ENCODE measurements around the gene WIPI1. TPM values are rescaled to one million over a fixed set of nuclear protein-coding genes. Genes with fewer than 3 reads are reported as not detected.

WIPI1 gene
- total and polyA plus RNA-seq, 9 of the 15 experiments (the other 6 are each of a cell fraction or from before 2014, with no cell fraction given), result 3.7 to 23.5 (median 11.8) TPM

DNA sequence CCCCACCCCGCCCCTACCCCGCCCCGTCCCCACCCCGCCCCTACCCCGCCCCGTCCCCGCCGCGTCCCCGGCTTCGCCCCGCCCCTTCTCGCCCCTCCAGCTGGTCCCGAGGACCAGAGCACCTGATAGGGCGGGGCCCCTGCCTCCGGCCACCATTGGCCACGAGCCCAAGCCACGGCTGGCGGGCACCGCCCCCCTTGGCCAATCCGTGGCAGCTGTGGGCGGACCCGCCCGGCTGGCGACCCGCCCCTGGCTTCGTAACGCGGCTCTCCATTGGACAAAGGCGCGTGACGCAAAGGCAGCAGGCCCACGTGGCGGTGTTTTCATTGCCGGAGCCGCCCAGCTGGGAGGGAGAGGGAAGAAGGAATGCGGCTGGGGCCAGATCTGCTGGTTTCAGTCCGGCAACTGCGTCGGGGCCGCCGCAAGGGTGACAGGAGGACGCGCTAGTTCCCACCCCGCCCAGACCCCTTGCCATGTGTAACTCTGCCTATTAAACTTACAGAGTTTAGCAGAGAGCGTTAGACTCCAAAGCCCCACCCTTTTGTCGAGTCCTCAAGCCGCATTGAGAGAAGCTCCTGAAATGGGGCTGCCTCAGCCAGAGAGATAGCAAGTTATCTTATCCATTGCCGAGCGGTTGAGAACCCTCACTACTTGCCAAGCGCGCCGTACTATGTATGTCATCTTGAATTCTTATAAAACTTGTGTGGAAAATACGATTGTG is 403 bp upstream of the WIPI1 start (continued):
- TF ChIP-seq, protein P1, sequence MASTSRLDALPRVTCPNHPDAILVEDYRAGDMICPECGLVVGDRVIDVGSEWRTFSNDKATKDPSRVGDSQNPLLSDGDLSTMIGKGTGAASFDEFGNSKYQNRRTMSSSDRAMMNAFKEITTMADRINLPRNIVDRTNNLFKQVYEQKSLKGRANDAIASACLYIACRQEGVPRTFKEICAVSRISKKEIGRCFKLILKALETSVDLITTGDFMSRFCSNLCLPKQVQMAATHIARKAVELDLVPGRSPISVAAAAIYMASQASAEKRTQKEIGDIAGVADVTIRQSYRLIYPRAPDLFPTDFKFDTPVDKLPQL (IDR thresholded peaks at IDR 0.05; ENCODE audit: extremely low read depth, insufficient read length), result no peak
- TF ChIP-seq, protein P2, sequence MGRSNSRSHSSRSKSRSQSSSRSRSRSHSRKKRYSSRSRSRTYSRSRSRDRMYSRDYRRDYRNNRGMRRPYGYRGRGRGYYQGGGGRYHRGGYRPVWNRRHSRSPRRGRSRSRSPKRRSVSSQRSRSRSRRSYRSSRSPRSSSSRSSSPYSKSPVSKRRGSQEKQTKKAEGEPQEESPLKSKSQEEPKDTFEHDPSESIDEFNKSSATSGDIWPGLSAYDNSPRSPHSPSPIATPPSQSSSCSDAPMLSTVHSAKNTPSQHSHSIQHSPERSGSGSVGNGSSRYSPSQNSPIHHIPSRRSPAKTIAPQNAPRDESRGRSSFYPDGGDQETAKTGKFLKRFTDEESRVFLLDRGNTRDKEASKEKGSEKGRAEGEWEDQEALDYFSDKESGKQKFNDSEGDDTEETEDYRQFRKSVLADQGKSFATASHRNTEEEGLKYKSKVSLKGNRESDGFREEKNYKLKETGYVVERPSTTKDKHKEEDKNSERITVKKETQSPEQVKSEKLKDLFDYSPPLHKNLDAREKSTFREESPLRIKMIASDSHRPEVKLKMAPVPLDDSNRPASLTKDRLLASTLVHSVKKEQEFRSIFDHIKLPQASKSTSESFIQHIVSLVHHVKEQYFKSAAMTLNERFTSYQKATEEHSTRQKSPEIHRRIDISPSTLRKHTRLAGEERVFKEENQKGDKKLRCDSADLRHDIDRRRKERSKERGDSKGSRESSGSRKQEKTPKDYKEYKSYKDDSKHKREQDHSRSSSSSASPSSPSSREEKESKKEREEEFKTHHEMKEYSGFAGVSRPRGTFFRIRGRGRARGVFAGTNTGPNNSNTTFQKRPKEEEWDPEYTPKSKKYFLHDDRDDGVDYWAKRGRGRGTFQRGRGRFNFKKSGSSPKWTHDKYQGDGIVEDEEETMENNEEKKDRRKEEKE (IDR thresholded peaks at IDR 0.05; ENCODE audit: borderline replicate concordance in 1 of 2, control insufficient read depth in 1 of 2, low read depth in 2 of 2, low read length in 1 of 2), result no peak
- TF ChIP-seq GABPA (tag; conservative IDR thresholded peaks at IDR 0.05; ENCODE audit: low read depth) (no peak), FOXK1 (CRISPR knock-in tag; IDR thresholded peaks at IDR 0.05; ENCODE audit: borderline replicate concordance) (peak; percentile 73; the same call in 1 of the 2 replicates), CBFA2T3 (IDR thresholded peaks at IDR 0.05) (no peak), BHLHE40 (IDR thresholded peaks at IDR 0.05; ENCODE audit: low read length) (no peak; the same call in 1 of the 2 replicates), ZNF384 (IDR thresholded peaks at IDR 0.05; ENCODE audit: low read depth, low read length) (no peak), ZBTB17 (CRISPR knock-in tag; IDR thresholded peaks at IDR 0.05) (no peak), KAT8 (IDR thresholded peaks at IDR 0.05; ENCODE audit: low read depth) (no peak), MAFF (IDR thresholded peaks at IDR 0.05; ENCODE audit: low read length) (no peak), ASH1L (IDR thresholded peaks at IDR 0.05; ENCODE audit: borderline replicate concordance, low read depth, partially characterized antibody) (peak; percentile 38), HNRNPLL (IDR thresholded peaks at IDR 0.05; ENCODE audit: low read depth, low read length, poor library complexity, severe bottlenecking) (peak; percentile 89)
- TF ChIP-seq, protein P3, sequence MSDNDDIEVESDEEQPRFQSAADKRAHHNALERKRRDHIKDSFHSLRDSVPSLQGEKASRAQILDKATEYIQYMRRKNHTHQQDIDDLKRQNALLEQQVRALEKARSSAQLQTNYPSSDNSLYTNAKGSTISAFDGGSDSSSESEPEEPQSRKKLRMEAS (CRISPR knock-in tag; IDR thresholded peaks at IDR 0.05), result peak; percentile 97
- TF ChIP-seq, protein P4, sequence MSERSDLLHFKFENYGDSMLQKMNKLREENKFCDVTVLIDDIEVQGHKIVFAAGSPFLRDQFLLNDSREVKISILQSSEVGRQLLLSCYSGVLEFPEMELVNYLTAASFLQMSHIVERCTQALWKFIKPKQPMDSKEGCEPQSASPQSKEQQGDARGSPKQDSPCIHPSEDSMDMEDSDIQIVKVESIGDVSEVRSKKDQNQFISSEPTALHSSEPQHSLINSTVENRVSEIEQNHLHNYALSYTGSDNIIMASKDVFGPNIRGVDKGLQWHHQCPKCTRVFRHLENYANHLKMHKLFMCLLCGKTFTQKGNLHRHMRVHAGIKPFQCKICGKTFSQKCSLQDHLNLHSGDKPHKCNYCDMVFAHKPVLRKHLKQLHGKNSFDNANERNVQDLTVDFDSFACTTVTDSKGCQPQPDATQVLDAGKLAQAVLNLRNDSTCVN (CRISPR knock-in tag; IDR thresholded peaks at IDR 0.05), result no peak
- TF ChIP-seq, protein P5, sequence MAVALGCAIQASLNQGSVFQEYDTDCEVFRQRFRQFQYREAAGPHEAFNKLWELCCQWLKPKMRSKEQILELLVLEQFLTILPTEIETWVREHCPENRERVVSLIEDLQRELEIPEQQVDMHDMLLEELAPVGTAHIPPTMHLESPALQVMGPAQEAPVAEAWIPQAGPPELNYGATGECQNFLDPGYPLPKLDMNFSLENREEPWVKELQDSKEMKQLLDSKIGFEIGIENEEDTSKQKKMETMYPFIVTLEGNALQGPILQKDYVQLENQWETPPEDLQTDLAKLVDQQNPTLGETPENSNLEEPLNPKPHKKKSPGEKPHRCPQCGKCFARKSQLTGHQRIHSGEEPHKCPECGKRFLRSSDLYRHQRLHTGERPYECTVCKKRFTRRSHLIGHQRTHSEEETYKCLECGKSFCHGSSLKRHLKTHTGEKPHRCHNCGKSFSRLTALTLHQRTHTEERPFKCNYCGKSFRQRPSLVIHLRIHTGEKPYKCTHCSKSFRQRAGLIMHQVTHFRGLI (CRISPR knock-in tag; IDR thresholded peaks at IDR 0.05), result no peak
- TF ChIP-seq, protein P6, sequence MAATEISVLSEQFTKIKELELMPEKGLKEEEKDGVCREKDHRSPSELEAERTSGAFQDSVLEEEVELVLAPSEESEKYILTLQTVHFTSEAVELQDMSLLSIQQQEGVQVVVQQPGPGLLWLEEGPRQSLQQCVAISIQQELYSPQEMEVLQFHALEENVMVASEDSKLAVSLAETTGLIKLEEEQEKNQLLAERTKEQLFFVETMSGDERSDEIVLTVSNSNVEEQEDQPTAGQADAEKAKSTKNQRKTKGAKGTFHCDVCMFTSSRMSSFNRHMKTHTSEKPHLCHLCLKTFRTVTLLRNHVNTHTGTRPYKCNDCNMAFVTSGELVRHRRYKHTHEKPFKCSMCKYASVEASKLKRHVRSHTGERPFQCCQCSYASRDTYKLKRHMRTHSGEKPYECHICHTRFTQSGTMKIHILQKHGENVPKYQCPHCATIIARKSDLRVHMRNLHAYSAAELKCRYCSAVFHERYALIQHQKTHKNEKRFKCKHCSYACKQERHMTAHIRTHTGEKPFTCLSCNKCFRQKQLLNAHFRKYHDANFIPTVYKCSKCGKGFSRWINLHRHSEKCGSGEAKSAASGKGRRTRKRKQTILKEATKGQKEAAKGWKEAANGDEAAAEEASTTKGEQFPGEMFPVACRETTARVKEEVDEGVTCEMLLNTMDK (IDR thresholded peaks at IDR 0.05; ENCODE audit: borderline replicate concordance, insufficient read depth, low read depth, low read length, poor library complexity, severe bottlenecking), result no peak

Data from K562 (cell line).